HPDE6-E6E7 (cell line): ENCODE results near the gene DLGAP4.
A peak's percentile ranks its signal among the peaks of the same experiment; 100 is the strongest.
"Not testable (repeated sequence)": the region's sequence is repeated elsewhere in the genome, so short reads cannot be mapped to it uniquely, and the experiment has no call there.

ENCODE experiments used
- DNase-seq: peaks from one replicate; pipeline ENCODE4 v3.0.0; 2011; ENCODE audit warnings: missing footprints; ENCODE audit errors: extremely low spot score

Gene DLGAP4

DNA sequence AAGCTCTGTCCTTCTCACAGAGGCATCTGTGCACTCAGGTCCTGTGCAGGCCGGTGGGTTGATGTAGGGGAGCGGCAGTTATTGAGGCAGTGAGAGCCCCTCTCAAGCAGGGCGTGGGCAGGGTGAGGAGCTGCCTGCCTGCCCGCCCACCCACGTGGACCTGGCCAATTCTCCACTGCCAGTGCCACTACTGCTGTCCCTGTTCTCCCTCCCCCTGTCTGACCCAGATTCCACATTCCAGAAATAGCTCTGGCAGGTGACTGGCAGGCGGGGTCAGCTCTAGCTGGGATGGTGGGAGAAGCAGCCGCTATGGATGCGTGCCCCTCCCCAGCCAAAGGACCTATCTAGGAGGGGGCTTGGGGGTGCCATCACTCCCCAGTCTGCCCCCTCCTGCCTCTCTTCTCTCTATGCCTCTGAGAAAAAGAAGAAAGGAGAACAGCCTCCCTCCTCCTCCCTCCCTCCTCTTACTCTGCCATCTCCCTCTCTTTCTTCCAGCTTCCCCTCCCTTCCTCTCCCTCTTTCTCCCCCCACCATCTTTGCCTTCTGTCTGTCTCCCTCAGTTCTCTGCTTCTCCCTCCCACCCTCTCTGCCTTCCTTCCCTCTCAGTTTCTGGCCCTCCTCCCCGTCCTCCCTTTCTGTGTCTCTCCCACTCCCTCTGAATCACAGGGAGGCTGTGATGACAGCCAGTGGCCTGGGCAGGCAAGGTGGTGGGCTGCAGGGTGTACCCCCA, 148.7 kb downstream of the DLGAP4 start:
- DNase-seq: no peak

GRCh38 chr20:36455972-36456625, 150.0 kb downstream of the DLGAP4 start:
- no peak for DNase-seq

- peak; percentile 98 for DNase-seq
Measured at GRCh38 chr20:36460648-36461599, 154.8 kb downstream of the DLGAP4 start.

- no peak for DNase-seq
Measured at GRCh38 chr20:36461600-36462439, 155.7 kb downstream of the DLGAP4 start.

DNA sequence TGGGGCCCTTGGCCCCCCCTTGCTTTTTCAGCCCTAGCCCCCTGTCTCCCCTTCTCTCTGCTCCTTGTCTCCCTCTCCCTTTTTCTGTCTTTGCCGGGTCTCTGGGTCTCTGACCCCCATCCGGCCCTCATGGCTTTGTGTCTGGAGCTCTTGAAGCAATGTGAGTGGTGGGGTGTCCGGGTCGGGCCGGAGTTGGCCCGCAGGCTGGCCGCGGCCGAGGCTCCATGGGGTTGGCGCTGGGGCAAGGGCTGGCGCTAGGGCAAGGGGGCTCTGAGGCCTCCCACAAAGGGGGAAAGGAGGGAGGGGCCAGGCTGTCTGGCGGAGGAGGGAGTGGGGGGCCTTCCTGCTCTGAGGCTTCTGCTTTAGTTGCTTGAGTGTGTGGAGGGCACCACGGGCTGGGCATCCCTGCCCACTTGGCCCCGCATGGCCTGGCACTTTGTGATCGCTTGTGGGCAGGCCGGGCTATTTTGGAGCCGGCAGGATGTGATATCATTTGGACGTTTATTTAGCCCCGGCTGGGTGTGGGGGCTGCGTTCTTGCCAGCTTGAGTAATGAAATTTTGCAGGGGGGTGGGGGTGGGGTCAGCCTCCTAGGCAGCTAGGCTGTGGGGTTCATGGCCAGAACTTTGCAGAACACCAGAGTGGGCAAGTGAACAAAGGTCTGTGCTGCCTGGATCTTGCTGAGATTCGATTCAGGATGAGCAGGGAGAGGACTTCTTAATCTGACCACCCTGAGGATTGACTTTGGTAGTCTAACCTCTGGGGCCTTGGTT, 156.5 kb downstream of the DLGAP4 start:
- no peak for DNase-seq

- no peak for DNase-seq
Measured at GRCh38 chr20:36463212-36464061, 157.3 kb downstream of the DLGAP4 start.

DNA sequence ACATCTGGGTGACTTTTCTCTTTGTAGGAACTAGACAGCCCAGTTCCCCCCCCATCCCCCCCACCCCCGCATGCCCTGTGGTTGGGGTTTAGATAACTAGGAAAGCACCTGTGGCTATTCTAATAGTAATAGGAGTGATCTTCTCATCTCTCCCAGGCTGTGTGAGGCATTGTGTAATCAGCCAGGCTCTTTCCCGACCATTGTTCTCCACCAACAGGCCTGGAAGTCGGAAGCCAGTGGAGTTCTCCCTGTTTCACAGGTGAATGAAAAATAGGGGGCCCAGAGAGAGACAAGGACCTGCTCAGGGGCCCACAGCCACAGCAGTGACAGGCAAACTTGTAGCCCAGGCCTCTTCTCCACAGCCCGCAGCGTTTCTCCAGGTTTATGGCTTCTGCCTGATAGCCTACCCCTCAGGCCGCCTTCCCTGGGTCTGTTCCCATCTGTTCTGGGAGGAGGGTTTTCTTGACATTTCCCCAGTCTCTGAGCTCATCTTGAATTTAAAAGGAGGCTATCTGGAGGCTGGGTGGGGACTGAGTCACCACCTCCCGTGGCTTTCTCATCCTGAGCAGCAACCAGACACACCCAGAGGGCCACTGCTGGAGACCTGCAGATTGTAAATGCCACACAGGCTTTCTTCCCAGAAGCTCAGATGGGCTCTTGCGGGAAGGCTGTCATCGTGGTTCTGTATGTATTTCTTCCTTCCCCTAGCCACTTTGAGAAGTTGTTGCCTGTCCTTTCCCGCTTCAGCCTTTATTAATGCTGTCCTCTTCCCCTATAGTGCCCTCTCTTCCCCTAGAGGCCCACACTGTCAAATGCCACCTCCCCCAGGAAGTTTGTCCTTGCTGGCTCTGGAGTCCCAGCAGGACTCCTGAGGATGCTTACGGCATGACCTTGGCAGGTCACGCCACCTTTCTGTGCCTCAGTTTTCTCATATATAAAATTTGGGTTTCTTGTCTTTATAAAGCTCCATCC, 159.3 kb downstream of the DLGAP4 start:
- peak; percentile 93 for DNase-seq

DNA sequence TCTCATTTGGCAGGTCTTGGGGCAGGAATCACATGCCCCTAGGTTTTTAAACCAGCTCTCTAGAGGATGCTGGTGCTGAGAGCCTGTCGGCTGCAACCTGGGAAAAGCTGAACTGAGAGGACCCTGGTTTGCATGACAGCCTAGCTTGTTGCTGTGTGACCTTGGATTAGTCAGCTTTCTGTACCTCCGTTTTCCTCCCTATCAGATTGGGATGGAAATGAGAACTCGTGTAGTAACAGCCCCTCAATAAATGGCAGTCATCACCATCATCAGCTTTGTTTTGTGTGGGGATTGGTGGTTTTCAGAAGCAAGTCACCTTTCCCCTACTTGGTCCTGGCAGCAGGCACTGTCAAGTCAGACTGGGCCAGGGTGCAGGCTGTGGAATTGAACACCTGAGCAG, 159.9 kb downstream of the DLGAP4 start:
- DNase-seq: no peak

DNA sequence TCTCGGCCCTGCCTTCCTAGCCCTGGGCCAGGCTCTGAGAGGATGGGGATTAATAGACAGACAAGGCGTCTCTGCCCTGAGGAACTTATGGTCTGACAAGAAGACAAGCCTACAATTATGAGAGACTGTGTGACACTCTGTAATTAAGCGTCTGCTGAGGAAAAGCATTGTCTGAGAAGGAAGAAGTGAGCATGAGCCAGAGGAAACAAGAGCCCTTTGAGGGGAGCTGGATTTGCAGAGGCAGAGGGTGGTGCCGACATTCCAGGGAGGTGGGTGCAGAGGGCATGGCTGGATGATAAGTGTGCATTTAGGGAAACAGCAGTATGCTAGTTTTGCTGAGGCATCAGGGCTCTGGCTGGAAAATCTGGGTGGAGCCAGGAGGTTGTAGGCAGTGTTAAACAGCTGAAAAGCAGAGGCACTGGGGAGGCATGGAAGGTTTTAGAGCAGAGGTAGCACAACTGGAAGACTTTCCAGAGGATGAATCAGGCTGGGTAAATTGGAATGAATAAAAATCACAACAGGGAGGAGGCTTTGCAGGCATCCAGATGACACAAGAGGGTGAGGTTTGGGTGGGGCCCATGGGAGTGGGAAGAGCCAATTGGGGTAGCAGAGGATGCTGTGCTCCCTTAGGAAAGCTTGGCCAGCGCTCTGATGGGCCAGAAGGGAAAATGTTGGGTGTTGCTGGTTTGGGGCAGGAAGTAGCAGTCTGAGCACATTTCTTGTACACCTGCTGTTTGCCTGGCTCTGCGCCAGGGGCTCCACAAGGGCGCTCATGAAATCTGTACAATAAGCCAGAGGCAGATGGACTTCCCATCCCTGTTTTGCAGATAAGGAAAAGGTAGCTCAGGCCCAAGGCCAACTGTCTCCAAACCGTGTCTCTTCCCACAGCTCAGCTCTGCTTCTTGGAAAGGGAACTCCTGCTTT, 161.2 kb downstream of the DLGAP4 start:
- no peak for DNase-seq

DNA sequence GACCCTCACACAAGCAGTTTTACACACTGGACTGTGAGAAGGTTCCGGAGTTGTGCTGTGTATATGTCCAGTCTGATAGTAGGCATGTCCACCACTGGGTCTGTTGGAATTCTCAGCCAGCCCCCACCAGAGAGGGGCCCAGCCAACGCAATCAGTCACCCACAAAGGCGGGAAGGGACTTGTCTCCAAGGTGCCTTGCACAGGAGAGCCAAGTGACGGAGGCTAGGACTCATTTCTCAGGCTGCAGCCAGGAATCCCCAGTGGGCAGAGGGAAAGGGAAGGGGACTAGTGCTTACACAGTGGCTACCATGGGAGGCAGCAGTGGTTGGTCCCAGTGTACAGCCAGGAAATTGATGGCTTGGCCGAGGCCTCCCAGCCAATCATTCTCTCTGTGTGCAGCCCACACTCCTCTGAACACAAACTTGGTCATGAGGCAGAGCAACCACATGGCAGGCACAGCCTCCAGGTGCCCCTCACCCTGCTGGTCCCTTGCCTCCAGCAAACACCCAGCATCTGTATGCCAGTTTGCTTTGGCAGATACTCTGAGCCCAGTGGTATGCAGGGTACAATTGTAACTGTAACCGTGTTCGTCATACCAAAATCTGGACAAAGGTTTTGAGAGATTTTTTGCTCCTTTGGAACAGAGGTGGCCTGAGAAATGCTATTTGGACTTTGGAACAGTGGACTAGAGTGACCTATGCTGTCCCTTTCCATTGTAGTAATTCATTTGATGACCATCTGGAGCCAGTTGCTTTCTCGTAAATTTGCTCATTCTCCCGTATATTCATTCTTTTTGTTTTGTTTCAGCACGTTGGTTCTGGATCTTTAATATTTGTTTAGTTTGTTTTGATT, 162.2 kb downstream of the DLGAP4 start:
- DNase-seq: no peak

DNA sequence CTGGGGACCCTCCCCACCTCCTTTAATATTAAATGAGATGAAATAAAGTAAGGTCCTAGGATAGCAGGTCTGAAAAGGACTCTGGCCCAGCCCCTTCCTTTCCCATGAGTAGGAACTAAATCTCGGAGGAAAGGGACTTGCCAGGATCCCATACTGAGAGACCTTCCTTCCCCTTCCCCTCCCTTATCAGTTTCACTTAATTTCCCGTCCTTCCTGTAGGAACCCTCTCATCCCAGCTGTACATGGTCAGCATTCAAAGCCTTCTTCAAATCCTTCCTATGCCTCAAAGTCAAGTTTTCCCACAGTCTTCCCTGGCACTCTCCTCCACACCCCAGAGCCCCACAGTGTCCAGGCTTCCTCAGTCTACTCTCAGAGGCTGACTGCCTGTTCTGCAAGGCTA, 163.8 kb downstream of the DLGAP4 start:
- DNase-seq: no peak

GRCh38 chr20:36471885-36472636, 165.9 kb downstream of the DLGAP4 start:
- no peak for DNase-seq

DNA sequence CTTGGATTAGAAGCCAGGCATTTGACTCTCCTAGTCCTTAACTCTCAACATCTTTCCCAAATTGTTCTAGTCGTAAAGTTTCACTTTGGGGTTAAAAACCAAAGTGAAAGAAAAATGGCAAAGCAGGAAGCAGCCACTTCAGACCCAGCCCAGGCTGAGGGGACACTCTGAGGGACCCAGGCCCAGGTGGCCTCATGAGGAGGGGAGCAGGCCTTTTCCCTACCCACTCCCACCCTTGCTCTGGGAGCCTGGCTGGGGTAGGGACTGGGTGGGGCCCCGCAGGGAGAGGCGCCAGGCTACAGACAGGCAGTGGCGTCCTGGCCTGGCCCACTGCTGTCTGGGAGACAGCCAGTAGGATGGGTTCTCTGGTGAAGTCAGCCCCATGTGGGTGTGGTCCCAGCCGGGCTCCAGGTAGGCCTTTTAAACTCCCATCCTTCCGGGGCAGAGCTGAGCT, 166.5 kb downstream of the DLGAP4 start:
- DNase-seq: peak; percentile 100

- no peak for DNase-seq
Measured at GRCh38 chr20:36473164-36473563, 167.0 kb downstream of the DLGAP4 start.

DNA sequence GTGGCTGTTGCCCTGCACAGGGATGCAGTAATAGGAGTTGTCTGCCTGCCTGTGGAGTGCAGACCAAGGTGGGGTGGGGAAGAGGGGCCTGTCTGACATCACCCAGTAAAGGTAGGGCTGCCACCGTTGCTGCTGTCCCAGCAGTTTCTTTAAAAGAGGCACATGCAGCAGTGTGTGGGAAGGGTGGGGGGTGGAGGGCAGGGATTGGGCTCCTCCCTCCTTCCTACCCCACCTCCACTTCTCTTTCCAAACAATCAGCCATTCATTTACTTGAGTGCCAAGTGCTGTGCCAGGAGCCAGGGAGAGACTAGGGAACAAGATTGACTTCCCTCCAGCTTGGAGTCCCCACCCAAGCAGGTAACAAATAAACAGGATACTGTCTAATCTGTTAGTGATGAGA, 168.4 kb downstream of the DLGAP4 start:
- no peak for DNase-seq

GRCh38 chr20:36475054-36475453, 168.9 kb downstream of the DLGAP4 start:
- DNase-seq: not testable (repeated sequence)
